ENCODE measurements around the gene LY6G6D. TPM values are rescaled to one million over a fixed set of nuclear protein-coding genes. Genes with fewer than 3 reads are reported as not detected.
A peak's percentile ranks its signal among the peaks of the same experiment; 100 is the strongest.
"Not testable (repeated sequence)": the region's sequence is repeated elsewhere in the genome, so short reads cannot be mapped to it uniquely, and the experiment has no call there.

Gene LY6G6D
- total RNA-seq, 1 donor from 2014 or later: not detected

DNA sequence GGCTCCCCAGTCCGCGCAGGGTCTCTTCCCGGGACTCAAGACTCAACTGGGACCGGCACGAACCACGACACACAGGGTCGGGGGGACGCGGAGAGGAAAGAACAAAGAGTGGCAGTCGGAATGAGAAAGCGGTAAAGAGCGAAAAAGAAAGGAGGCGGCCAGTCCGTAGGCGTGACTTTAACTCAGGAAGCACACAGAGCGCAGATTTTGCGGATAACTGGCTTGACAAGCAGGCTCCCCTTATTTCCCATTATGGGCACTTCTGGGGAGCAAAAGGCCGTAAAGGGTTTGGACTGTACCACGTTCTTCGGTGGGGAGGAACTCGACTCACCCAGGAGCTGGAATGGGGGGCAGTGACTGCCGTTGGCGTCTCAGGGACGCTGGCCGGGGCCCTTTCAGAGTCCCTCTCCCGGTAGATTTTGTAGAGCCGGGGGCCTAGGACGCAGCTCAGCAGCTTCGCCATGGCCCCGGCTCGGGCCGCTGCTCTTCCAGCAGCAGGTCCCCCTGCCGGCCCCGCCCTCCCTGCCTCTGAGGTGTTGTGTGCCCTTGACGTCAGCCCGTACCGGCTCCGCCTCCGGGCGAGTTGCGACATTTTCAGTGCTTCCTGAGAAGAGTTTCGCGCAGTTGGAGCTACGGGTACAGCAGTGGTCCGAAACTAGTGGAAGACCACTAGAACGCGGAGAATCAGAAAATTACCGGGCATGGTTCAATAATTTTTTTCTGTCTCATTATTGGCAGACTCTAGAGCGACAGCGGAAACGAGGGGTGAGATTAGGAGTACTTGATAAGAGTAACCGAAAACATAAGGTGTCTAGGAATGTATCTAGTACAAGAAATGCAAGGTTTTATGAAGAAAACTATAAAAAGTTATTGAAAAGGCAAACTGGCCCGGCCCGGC is 12.1 kb upstream of the LY6G6D start, which contains the start of gene ABHD16A:
TSS of gene ABHD16A (minus strand) at position 506 of the 898 bp plus-strand sequence. CDS start at position 463, 43 bp downstream.
- peak within 1 kb of the TSS; percentile 99 for H3K4me3 Mint-ChIP-seq (ENCODE audit: unreplicated experiment)
- H3K27me3 Mint-ChIP-seq (ENCODE audit: unreplicated experiment): no peaks in the 10 kb centered on the region
- peak within 1 kb of the TSS; percentile 98 for H3K27ac Mint-ChIP-seq (ENCODE audit: unreplicated experiment)
- H3K36me3 Mint-ChIP-seq (ENCODE audit: unreplicated experiment): peaks cover 2% of the 10 kb centered on the region
- peaks cover 23% of the 10 kb centered on the region for H3K4me1 Mint-ChIP-seq (ENCODE audit: unreplicated experiment)
- DNase-seq (ENCODE audit: extremely low spot score, unreplicated experiment): peak; percentile 99
- no peaks in the 10 kb centered on the region for H3K9me3 Mint-ChIP-seq (ENCODE audit: unreplicated experiment)
- TF ChIP-seq, protein P1, sequence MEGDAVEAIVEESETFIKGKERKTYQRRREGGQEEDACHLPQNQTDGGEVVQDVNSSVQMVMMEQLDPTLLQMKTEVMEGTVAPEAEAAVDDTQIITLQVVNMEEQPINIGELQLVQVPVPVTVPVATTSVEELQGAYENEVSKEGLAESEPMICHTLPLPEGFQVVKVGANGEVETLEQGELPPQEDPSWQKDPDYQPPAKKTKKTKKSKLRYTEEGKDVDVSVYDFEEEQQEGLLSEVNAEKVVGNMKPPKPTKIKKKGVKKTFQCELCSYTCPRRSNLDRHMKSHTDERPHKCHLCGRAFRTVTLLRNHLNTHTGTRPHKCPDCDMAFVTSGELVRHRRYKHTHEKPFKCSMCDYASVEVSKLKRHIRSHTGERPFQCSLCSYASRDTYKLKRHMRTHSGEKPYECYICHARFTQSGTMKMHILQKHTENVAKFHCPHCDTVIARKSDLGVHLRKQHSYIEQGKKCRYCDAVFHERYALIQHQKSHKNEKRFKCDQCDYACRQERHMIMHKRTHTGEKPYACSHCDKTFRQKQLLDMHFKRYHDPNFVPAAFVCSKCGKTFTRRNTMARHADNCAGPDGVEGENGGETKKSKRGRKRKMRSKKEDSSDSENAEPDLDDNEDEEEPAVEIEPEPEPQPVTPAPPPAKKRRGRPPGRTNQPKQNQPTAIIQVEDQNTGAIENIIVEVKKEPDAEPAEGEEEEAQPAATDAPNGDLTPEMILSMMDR (IDR thresholded peaks at IDR 0.05): no peak

DNA sequence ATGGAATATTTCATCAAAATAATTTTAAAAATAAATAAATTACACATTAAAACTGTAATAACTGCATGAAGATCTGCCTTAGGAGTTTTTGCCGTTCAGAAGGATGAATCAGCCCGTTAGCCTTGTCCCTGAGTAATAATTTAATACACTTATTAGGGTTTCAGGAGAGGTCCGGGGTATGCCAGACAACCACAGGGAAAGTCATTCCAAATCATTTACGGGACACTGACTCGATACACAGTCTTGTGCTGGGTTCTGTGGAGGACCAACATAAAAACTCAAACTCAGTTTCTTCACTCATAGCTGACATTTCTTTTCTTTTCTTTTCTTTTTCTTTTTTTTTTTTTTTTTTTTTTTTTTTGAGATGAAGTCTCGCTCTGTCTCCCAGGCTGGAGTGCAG is 9.2 kb upstream of the LY6G6D start:
- H3K27ac Mint-ChIP-seq (ENCODE audit: unreplicated experiment): no peak overlapping the region
- no peaks in the 10 kb centered on the region for H3K27me3 Mint-ChIP-seq (ENCODE audit: unreplicated experiment)
- H3K36me3 Mint-ChIP-seq (ENCODE audit: unreplicated experiment): peaks cover 2% of the 10 kb centered on the region
- H3K9me3 Mint-ChIP-seq (ENCODE audit: unreplicated experiment): no peaks in the 10 kb centered on the region
- TF ChIP-seq, protein P1 (IDR thresholded peaks at IDR 0.05): no peak
- DNase-seq (ENCODE audit: extremely low spot score, unreplicated experiment): no peak
- peaks cover 18% of the 10 kb centered on the region for H3K4me1 Mint-ChIP-seq (ENCODE audit: unreplicated experiment)
- H3K4me3 Mint-ChIP-seq (ENCODE audit: unreplicated experiment): no peak overlapping the region

DNA sequence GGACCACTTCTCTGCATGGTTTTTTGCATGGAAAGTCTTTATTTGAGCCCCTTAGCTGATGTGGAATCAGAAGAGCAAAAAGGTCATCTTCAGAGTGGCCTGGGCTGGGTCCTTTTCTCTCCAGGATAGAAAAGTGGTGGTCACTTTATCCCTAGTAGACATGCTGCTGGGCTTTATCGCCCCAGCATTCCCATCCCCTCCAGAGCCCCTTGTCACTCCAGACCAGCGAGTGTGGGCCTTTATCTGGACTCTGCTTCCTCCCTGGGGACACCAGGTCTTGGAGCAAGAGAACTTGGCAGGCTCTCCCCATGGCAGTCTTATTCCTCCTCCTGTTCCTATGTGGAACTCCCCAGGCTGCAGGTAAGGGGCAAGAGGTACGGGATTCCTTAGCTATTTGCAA is 8.5 kb upstream of the LY6G6D start, which contains the start of gene LY6G6F:
TSS of gene LY6G6F (plus strand) at position 268 of the 400 bp plus-strand sequence. CDS start at position 309, 41 bp downstream.
- Mint-ChIP-seq H3K9me3 (ENCODE audit: unreplicated experiment) (no peaks in the 10 kb centered on the region), H3K4me1 (ENCODE audit: unreplicated experiment) (peaks cover 11% of the 10 kb centered on the region), H3K4me3 (ENCODE audit: unreplicated experiment) (no peak within 1 kb of the TSS), H3K36me3 (ENCODE audit: unreplicated experiment) (no peaks in the 10 kb centered on the region), H3K27ac (ENCODE audit: unreplicated experiment) (no peak within 1 kb of the TSS), H3K27me3 (ENCODE audit: unreplicated experiment) (no peaks in the 10 kb centered on the region)
- no peak for DNase-seq (ENCODE audit: extremely low spot score, unreplicated experiment)
- TF ChIP-seq, protein P1 (IDR thresholded peaks at IDR 0.05): no peak

DNA sequence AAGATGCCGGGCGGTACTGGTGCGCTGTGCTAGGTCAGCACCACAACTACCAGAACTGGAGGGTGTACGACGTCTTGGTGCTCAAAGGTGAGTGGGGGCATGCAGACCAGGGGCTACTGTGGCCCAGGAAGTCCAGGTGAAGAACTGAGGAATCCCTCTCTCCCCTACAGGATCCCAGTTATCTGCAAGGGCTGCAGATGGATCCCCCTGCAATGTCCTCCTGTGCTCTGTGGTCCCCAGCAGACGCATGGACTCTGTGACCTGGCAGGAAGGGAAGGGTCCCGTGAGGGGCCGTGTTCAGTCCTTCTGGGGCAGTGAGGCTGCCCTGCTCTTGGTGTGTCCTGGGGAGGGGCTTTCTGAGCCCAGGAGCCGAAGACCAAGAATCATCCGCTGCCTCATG is 7.4 kb upstream of the LY6G6D start:
- TF ChIP-seq, protein P1 (IDR thresholded peaks at IDR 0.05): no peak
- Mint-ChIP-seq H3K4me1 (ENCODE audit: unreplicated experiment) (peaks cover 5% of the 10 kb centered on the region), H3K27me3 (ENCODE audit: unreplicated experiment) (peaks cover 4% of the 10 kb centered on the region), H3K9me3 (ENCODE audit: unreplicated experiment) (no peaks in the 10 kb centered on the region), H3K36me3 (ENCODE audit: unreplicated experiment) (no peaks in the 10 kb centered on the region), H3K27ac (ENCODE audit: unreplicated experiment) (no peak overlapping the region), H3K4me3 (ENCODE audit: unreplicated experiment) (no peak overlapping the region)
- DNase-seq (ENCODE audit: extremely low spot score, unreplicated experiment): no peak

DNA sequence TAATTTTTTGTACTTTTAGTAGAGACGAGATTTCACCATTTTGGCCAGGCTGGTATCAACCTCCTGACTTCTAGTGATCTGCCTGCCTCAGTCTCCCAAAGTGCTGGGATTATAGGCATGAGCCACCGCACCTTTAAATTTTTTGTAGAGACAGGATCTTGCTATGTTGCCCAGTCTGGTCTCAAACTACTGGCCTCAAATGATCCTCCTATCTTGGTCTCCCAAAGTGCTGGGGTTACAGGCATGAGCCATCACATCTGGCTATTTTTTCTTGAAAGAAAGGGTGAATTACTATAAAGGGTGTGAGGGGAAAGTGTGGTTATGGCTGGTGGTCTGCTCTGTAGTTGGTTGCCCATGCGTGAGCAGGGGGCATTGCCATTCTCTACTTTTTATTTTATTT is 6.9 kb upstream of the LY6G6D start:
- H3K27me3 Mint-ChIP-seq (ENCODE audit: unreplicated experiment): peaks cover 4% of the 10 kb centered on the region
- H3K4me3 Mint-ChIP-seq (ENCODE audit: unreplicated experiment): no peak overlapping the region
- peaks cover 5% of the 10 kb centered on the region for H3K4me1 Mint-ChIP-seq (ENCODE audit: unreplicated experiment)
- TF ChIP-seq, protein P1 (IDR thresholded peaks at IDR 0.05): no peak
- no peak for DNase-seq (ENCODE audit: extremely low spot score, unreplicated experiment)
- H3K9me3 Mint-ChIP-seq (ENCODE audit: unreplicated experiment): no peaks in the 10 kb centered on the region
- no peaks in the 10 kb centered on the region for H3K36me3 Mint-ChIP-seq (ENCODE audit: unreplicated experiment)
- no peak overlapping the region for H3K27ac Mint-ChIP-seq (ENCODE audit: unreplicated experiment)

DNA sequence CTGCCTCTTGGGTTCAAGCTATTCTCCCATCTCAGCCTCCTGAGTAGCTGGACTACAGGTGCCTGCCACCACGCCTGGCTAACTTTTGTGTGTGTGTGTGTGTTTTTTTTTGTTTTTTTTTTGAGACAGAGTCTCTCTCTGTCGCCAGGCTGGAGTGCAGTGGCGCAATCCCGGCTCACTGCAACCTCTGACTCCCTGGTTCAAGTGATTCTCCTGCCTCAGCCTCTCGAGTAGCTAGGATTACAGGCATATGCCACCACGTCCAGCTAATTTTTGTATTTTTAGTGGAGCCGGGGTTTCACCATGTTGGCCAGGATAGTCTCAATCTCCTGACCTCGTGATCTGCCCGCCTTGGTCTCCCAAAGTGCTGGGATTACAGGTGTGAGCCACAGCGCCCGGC is 6.0 kb upstream of the LY6G6D start:
- DNase-seq (ENCODE audit: extremely low spot score, unreplicated experiment); H3K4me1 Mint-ChIP-seq (ENCODE audit: unreplicated experiment); H3K36me3 Mint-ChIP-seq (ENCODE audit: unreplicated experiment); H3K9me3 Mint-ChIP-seq (ENCODE audit: unreplicated experiment); H3K4me3 Mint-ChIP-seq (ENCODE audit: unreplicated experiment); H3K27ac Mint-ChIP-seq (ENCODE audit: unreplicated experiment); H3K27me3 Mint-ChIP-seq (ENCODE audit: unreplicated experiment): not testable (repeated sequence)
